Liver (tissue), 3 donors: ENCODE measurements around the gene ANKMY1.

Source experiments
- CTCF ChIP-seq: fragments of 150-350 bp; IDR thresholded peaks from 2 replicates; pipeline ENCODE4 v1.5.1; 2017; ENCODE audit warnings: improper control_type of control experiment, low read depth, low read length; ENCODE audit not compliant: missing input control
- EGR1 ChIP-seq, 2 donors: IDR thresholded peaks; 2 replicates each; pipeline ENCODE4 v1.6.1; 2016 to 2018; ENCODE audit warnings: antibody characterized with exemption in 2 of 2, low read depth in 2 of 2
- FOXA1 ChIP-seq: IDR thresholded peaks from 2 replicates; pipeline ENCODE4 v1.6.1; 2016; ENCODE audit warnings: antibody characterized with exemption
- FOXA2 ChIP-seq: IDR thresholded peaks from 2 replicates; pipeline ENCODE4 v1.6.1; 2016; ENCODE audit warnings: antibody characterized with exemption
- JUND ChIP-seq, 2 donors: IDR thresholded peaks; 2 replicates each; pipeline ENCODE4 v1.6.1; 2016; ENCODE audit warnings: antibody characterized with exemption in 2 of 2
- MAX ChIP-seq: IDR thresholded peaks from 2 replicates; pipeline ENCODE4 v1.6.1; 2016; ENCODE audit warnings: antibody characterized with exemption
- RAD21 ChIP-seq, 2 donors: IDR thresholded peaks; 2 replicates each; pipeline ENCODE4 v1.6.1; 2016; ENCODE audit warnings: antibody characterized with exemption in 2 of 2, mild to moderate bottlenecking in 2 of 2
- REST ChIP-seq: IDR thresholded peaks from 2 replicates; pipeline ENCODE4 v1.6.1; 2016; ENCODE audit warnings: antibody characterized with exemption, mild to moderate bottlenecking
- RXRA ChIP-seq, 2 donors: IDR thresholded peaks; 2 replicates each; pipeline ENCODE4 v1.6.1; 2017 to 2018; ENCODE audit warnings: antibody characterized with exemption in 2 of 2, mild to moderate bottlenecking in 1 of 2
- SP1 ChIP-seq: IDR thresholded peaks from 2 replicates; pipeline ENCODE4 v1.6.1; 2018; ENCODE audit warnings: antibody characterized with exemption, mild to moderate bottlenecking
- TAF1 ChIP-seq: conservative IDR thresholded peaks from 2 replicates; pipeline ENCODE4 v1.6.1; 2016; ENCODE audit warnings: antibody characterized with exemption, mild to moderate bottlenecking
- YY1 ChIP-seq: IDR thresholded peaks from 2 replicates; pipeline ENCODE4 v1.6.1; 2016; ENCODE audit warnings: antibody characterized with exemption, mild to moderate bottlenecking
- donor health status: healthy.
- donor health status: healthy.

- no peak for TF ChIP-seq CTCF
- TF ChIP-seq RAD21 (IDR thresholded peaks at IDR 0.05) = no peak
- TF ChIP-seq SP1 = no peak
- no peak for TF ChIP-seq MAX
- no peak for TF ChIP-seq REST
- no peak for TF ChIP-seq RXRA (IDR thresholded peaks at IDR 0.05)
- no peak for TF ChIP-seq YY1
- TF ChIP-seq FOXA2 = no peak
- no peak for TF ChIP-seq EGR1 (IDR thresholded peaks at IDR 0.05; ENCODE audit: low read depth in 2 of 2)
- no peak for TF ChIP-seq TAF1
- no peak for TF ChIP-seq FOXA1
- TF ChIP-seq JUND (IDR thresholded peaks at IDR 0.05) = no peak
These were observed 109.2 kb downstream of the ANKMY1 start for GRCh38 chr2:240448387-240449274.
